ENCODE measurements around the gene MIGA1. TPM values are rescaled to one million over a fixed set of nuclear protein-coding genes. Genes with fewer than 3 reads are reported as not detected.
"Not testable (repeated sequence)": the region's sequence is repeated elsewhere in the genome, so short reads cannot be mapped to it uniquely, and the experiment has no call there.

MIGA1 gene
- total RNA-seq = 7.9 and 8.9 TPM in 2 replicates

GRCh38 chr1:77779529-77780281 is at the start of gene MIGA1:
Gene MIGA1 (plus strand): TSS chr1:77779649. CDS start chr1:77783253, 3,604 bp downstream.
- peak within 1 kb of the TSS; percentile 99 for H3K4me3 ChIP-seq (ENCODE audit: low read depth, low read length)
- no peak for TF ChIP-seq CTCF (conservative IDR thresholded peaks at IDR 0.05; ENCODE audit: low read depth, low read length)
- DNase-seq (ENCODE audit: low read depth) = no peak

- no peak for DNase-seq (ENCODE audit: low read depth)
- no peak overlapping the region for H3K4me3 ChIP-seq (ENCODE audit: low read depth, low read length)
- no peak for TF ChIP-seq CTCF (conservative IDR thresholded peaks at IDR 0.05; ENCODE audit: low read depth, low read length)
Measured at GRCh38 chr1:77732090-77732489, 47.4 kb upstream of the MIGA1 start.

GRCh38 chr1:77739235-77739634 is 40.2 kb upstream of the MIGA1 start:
- no peak for TF ChIP-seq CTCF (conservative IDR thresholded peaks at IDR 0.05; ENCODE audit: low read depth, low read length)
- no peak overlapping the region for H3K4me3 ChIP-seq (ENCODE audit: low read depth, low read length)
- DNase-seq (ENCODE audit: low read depth) = no peak

GRCh38 chr1:77741316-77741715 is 38.1 kb upstream of the MIGA1 start:
- DNase-seq (ENCODE audit: low read depth) = no peak
- H3K4me3 ChIP-seq (ENCODE audit: low read depth, low read length) = no peak overlapping the region
- TF ChIP-seq CTCF (conservative IDR thresholded peaks at IDR 0.05; ENCODE audit: low read depth, low read length) = no peak

- no peak for DNase-seq (ENCODE audit: low read depth)
- TF ChIP-seq CTCF (conservative IDR thresholded peaks at IDR 0.05; ENCODE audit: low read depth, low read length) = no peak
- no peak overlapping the region for H3K4me3 ChIP-seq (ENCODE audit: low read depth, low read length)
Measured at GRCh38 chr1:77742011-77742555, 37.4 kb upstream of the MIGA1 start.

- H3K4me3 ChIP-seq (ENCODE audit: low read depth, low read length) = no peak overlapping the region
- DNase-seq (ENCODE audit: low read depth) = no peak
- TF ChIP-seq CTCF (conservative IDR thresholded peaks at IDR 0.05; ENCODE audit: low read depth, low read length) = no peak
Measured at GRCh38 chr1:77744576-77744975, 34.9 kb upstream of the MIGA1 start.

GRCh38 chr1:77749489-77749888 is 30.0 kb upstream of the MIGA1 start:
- DNase-seq (ENCODE audit: low read depth); H3K4me3 ChIP-seq (ENCODE audit: low read depth, low read length): not testable (repeated sequence)
